GM06990 (cell line): Measurements from ENCODE around the gene GET4.

ENCODE experiments used
- DNase-seq: peaks from one replicate; pipeline ENCODE4 v3.0.0-alpha.2; 2011; ENCODE audit not compliant: insufficient read length; ENCODE audit errors: extremely low read depth
- H3K27me3 ChIP-seq: replicated peaks from 2 replicates; pipeline ENCODE4 v1.6.0; 2011; ENCODE audit warnings: low read length; ENCODE audit not compliant: control insufficient read depth, insufficient read depth
- H3K36me3 ChIP-seq: 2 replicates; pipeline ENCODE4 v1.5.1; 2011; ENCODE audit warnings: low read length; ENCODE audit not compliant: control insufficient read depth, insufficient read depth
- H3K4me3 ChIP-seq: replicated peaks from 2 replicates; pipeline ENCODE4 v1.5.1; 2011; ENCODE audit warnings: low read depth, mild to moderate bottlenecking, control low read depth, low read length
- TF ChIP-seq, protein P1 (sequence below): IDR thresholded peaks from 2 replicates; pipeline ENCODE4 v1.5.1; 2011; ENCODE audit warnings: low read length, control low read depth, mild to moderate bottlenecking, inconsistent platforms; ENCODE audit not compliant: insufficient read depth, poor library complexity, severe bottlenecking

GET4 gene, protein sequence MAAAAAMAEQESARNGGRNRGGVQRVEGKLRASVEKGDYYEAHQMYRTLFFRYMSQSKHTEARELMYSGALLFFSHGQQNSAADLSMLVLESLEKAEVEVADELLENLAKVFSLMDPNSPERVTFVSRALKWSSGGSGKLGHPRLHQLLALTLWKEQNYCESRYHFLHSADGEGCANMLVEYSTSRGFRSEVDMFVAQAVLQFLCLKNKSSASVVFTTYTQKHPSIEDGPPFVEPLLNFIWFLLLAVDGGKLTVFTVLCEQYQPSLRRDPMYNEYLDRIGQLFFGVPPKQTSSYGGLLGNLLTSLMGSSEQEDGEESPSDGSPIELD

DNA sequence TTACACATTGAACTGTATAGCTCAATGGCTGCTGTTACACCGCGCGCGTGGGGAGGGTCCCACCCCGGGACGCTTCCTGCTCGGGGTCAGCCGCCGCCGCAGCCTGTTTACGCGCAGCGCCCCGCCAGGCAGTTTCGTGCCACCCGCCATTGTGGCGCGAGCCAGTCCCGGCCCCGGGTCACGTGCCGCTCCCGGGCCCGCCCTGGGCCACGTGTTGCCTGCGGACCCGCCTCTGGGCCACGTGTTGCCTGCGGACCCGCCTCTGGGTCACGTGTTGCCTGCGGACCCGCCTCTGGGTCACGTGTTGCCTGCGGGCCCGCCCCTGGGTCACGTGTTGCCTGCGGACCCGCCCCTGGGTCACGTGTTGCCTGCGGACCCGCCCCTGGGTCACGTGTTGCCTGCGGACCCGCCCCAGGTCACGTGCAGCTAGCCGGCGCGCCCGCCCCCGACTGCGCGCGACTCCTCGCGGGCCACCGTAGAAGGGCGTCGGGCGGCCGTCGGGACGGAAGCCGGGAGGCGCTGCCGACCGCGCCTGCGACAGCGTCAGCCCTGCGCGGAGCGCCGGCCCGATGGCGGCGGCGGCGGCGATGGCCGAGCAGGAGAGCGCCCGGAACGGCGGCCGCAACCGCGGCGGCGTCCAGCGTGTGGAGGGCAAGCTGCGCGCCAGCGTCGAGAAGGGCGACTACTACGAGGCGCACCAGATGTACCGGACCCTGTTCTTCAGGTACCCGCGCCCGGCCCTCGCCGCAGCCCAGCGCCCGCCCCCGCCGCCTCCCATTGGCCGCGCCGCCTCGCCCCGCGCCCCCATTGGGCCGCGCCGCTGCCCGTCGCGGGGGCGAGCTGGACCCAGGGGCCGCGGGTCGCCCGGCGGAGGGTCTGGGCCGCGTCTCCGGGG, at the start of gene GET4:
Gene GET4, plus strand, starts transcription at position 478 of the 895 bp plus-strand sequence. Its CDS starts 92 bp downstream, at position 570.
- Histone ChIP-seq H3K36me3 (peaks cover 9% of the 10 kb centered on the region), H3K27me3 (no peaks in the 10 kb centered on the region), H3K4me3 (peak within 1 kb of the TSS; percentile 77)
- peak; percentile 98 for DNase-seq
- TF ChIP-seq, protein P1, sequence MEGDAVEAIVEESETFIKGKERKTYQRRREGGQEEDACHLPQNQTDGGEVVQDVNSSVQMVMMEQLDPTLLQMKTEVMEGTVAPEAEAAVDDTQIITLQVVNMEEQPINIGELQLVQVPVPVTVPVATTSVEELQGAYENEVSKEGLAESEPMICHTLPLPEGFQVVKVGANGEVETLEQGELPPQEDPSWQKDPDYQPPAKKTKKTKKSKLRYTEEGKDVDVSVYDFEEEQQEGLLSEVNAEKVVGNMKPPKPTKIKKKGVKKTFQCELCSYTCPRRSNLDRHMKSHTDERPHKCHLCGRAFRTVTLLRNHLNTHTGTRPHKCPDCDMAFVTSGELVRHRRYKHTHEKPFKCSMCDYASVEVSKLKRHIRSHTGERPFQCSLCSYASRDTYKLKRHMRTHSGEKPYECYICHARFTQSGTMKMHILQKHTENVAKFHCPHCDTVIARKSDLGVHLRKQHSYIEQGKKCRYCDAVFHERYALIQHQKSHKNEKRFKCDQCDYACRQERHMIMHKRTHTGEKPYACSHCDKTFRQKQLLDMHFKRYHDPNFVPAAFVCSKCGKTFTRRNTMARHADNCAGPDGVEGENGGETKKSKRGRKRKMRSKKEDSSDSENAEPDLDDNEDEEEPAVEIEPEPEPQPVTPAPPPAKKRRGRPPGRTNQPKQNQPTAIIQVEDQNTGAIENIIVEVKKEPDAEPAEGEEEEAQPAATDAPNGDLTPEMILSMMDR = peak; percentile 15

GRCh38 chr7:828793-829561, 47.4 kb upstream of the GET4 start:
- no peak for DNase-seq
- Histone ChIP-seq H3K36me3 (peaks cover 1% of the 10 kb centered on the region), H3K4me3 (no peak overlapping the region), H3K27me3 (no peaks in the 10 kb centered on the region)
- TF ChIP-seq, protein P1 = no peak

- H3K27me3 ChIP-seq = no peaks in the 10 kb centered on the region
- no peak overlapping the region for H3K4me3 ChIP-seq
- TF ChIP-seq, protein P1 = no peak
- peaks cover 1% of the 10 kb centered on the region for H3K36me3 ChIP-seq
- DNase-seq = no peak
These were observed 46.3 kb upstream of the GET4 start for GRCh38 chr7:830069-830468.

GRCh38 chr7:831596-832166, 44.7 kb upstream of the GET4 start:
- peaks cover 1% of the 10 kb centered on the region for H3K36me3 ChIP-seq
- peak overlapping the region; percentile 57 for H3K4me3 ChIP-seq
- DNase-seq = peak; percentile 63
- H3K27me3 ChIP-seq = no peaks in the 10 kb centered on the region
- TF ChIP-seq, protein P1 = no peak

DNA sequence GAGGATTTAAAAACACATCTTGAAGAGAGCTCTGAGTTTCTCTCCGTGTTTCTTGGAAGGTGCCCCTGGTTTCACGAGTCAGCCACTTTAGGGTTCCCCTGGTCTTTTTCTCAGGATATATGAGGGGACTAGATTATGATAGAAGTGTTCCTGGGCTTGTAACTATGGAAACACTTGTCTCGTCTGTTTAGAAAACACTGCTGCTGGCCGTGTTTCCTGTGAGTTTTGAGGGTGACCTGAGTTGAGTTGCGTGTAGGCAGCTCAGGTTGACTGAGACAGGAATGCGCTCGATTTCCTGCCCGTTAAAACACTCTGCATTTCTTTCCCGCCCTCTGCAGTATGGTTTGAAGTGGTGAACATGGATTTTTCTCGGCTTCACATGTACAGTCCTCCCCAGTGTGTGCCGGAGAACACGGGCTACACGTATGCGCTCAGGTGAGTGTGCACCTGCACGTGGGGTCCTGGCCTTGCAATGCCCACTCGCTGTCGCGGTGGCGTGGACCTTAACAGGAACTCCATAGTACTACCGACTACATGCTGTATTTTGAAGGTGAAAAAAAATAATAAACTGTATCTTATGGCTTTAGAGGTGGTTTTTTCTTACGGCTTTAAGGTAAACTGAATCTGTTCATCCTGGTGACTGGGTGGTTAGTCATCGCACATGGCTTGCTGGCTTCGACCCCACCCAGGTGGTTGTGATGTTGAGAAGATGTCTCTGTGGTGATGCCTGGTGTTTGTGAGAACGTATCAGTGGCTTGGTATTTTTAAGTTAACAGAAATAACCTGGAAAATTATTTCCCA, 44.0 kb upstream of the GET4 start, which contains the start of gene SUN1:
Gene SUN1, plus strand, starts transcription at position 310 of the 801 bp plus-strand sequence. Its CDS starts 49 bp downstream, at position 359.
- peaks cover 1% of the 10 kb centered on the region for H3K36me3 ChIP-seq
- TF ChIP-seq, protein P1 = no peak
- H3K27me3 ChIP-seq = no peaks in the 10 kb centered on the region
- DNase-seq = no peak
- H3K4me3 ChIP-seq = peak within 1 kb of the TSS; percentile 57
